Measurements from ENCODE around the gene RBM47.
"Not testable (repeated sequence)": the region's sequence is repeated elsewhere in the genome, so short reads cannot be mapped to it uniquely, and the experiment has no call there.

RBM47 gene

GRCh38 chr4:40405193-40405592, 224.5 kb downstream of the RBM47 start:
- DNase-seq (ENCODE audit: low spot score), result no peak

GRCh38 chr4:40403081-40403480, 226.6 kb downstream of the RBM47 start:
- no peak for DNase-seq (ENCODE audit: low spot score)

- DNase-seq (ENCODE audit: low spot score), result no peak
Observed at GRCh38 chr4:40402556-40402955, 227.1 kb downstream of the RBM47 start.

- DNase-seq (ENCODE audit: low spot score), result no peak
Observed at GRCh38 chr4:40401631-40402030, 228.0 kb downstream of the RBM47 start.

- DNase-seq (ENCODE audit: low spot score), result no peak
Observed at GRCh38 chr4:40401096-40401495, 228.6 kb downstream of the RBM47 start.

- DNase-seq (ENCODE audit: low spot score), result no peak
Observed at GRCh38 chr4:40399578-40399977, 230.1 kb downstream of the RBM47 start.

GRCh38 chr4:40395908-40396793, 233.5 kb downstream of the RBM47 start:
- no peak for DNase-seq (ENCODE audit: low spot score)

- no peak for DNase-seq (ENCODE audit: low spot score)
Observed at GRCh38 chr4:40395166-40395900, 234.3 kb downstream of the RBM47 start.

- DNase-seq (ENCODE audit: low spot score), result no peak
Observed at GRCh38 chr4:40394236-40394635, 235.4 kb downstream of the RBM47 start.

GRCh38 chr4:40392241-40392640, 237.4 kb downstream of the RBM47 start:
- not testable (repeated sequence) for DNase-seq (ENCODE audit: low spot score)

GRCh38 chr4:40389986-40390385, 239.7 kb downstream of the RBM47 start:
- DNase-seq (ENCODE audit: low spot score), result no peak

- DNase-seq (ENCODE audit: low spot score), result no peak
Observed at GRCh38 chr4:40388239-40388638, 241.4 kb downstream of the RBM47 start.

- no peak for DNase-seq (ENCODE audit: low spot score)
Observed at GRCh38 chr4:40380647-40381046, 249.0 kb downstream of the RBM47 start.

GRCh38 chr4:40379248-40379647, 250.4 kb downstream of the RBM47 start:
- DNase-seq (ENCODE audit: low spot score), result no peak

- no peak for DNase-seq (ENCODE audit: low spot score)
Observed at GRCh38 chr4:40378619-40379018, 251.0 kb downstream of the RBM47 start.

GRCh38 chr4:40377512-40378365, 251.9 kb downstream of the RBM47 start:
- DNase-seq (ENCODE audit: low spot score), result no peak

GRCh38 chr4:40375620-40376019, 254.0 kb downstream of the RBM47 start:
- DNase-seq (ENCODE audit: low spot score), result no peak

- DNase-seq (ENCODE audit: low spot score), result no peak
Observed at GRCh38 chr4:40375095-40375494, 254.6 kb downstream of the RBM47 start.

GRCh38 chr4:40373636-40374035, 256.0 kb downstream of the RBM47 start:
- no peak for DNase-seq (ENCODE audit: low spot score)

All from RKO (cell line).